ENCODE measurements around the gene FOXP1.

DNA sequence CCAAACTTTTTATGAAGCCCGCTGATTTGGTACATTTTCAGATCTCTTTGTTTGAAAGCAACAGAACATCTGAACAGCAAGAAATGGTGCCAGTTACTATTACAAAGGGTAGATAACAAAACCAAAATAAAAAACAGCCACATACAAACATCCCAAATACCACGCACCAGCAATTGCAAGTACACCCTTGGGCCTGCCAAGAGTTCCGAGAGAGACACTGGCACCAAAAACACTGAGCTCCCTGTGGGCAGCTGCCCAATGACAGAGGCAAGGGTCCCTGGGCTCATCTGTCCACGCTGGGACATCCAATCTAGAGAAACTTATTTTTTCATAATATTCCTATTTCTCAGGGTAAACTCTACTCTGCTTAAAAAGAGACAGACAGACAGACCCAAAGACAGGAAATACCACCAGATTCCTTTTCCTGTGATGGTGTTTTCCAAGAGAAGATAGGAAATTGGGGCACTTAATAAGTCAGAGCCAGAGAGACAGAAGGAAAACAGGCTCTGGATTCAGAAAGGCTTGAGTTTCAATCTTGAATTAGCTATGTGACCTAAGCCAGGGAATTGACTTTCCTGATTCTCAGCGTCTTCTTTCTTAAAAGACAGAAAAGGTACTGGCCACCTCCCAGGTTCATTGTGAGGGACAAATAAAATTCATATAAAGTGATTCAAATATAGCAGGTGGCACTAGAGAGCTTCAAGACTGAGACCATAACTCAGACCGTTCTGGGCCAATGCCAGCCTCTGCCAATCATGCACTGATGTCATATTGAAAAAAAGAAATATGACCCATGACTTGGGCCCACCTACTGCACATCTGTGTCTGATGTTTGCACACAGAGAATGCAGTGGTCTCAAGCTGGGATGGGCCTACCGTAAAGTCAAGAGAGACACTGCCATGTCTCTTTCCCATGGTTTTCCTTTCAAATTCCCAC lies 61.3 kb downstream of the FOXP1 start:
- no peak for TF ChIP-seq SCMH1 (CRISPR knock-in tag; IDR thresholded peaks at IDR 0.05; ENCODE audit: borderline replicate concordance)
- TF ChIP-seq, protein P1, sequence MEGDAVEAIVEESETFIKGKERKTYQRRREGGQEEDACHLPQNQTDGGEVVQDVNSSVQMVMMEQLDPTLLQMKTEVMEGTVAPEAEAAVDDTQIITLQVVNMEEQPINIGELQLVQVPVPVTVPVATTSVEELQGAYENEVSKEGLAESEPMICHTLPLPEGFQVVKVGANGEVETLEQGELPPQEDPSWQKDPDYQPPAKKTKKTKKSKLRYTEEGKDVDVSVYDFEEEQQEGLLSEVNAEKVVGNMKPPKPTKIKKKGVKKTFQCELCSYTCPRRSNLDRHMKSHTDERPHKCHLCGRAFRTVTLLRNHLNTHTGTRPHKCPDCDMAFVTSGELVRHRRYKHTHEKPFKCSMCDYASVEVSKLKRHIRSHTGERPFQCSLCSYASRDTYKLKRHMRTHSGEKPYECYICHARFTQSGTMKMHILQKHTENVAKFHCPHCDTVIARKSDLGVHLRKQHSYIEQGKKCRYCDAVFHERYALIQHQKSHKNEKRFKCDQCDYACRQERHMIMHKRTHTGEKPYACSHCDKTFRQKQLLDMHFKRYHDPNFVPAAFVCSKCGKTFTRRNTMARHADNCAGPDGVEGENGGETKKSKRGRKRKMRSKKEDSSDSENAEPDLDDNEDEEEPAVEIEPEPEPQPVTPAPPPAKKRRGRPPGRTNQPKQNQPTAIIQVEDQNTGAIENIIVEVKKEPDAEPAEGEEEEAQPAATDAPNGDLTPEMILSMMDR (CRISPR knock-in tag; IDR thresholded peaks at IDR 0.05): no peak
- TF ChIP-seq ZSCAN22 (CRISPR knock-in tag; IDR thresholded peaks at IDR 0.05): no peak
- TF ChIP-seq SP1 (IDR thresholded peaks at IDR 0.05): no peak
- TF ChIP-seq SP1 (CRISPR knock-in tag; IDR thresholded peaks at IDR 0.05): no peak
- TF ChIP-seq RELA (CRISPR knock-in tag; IDR thresholded peaks at IDR 0.05): no peak
